Endothelial cell (in vitro differentiated cells): ENCODE data around the gene ANKS1B. TPM values are rescaled to one million over a fixed set of nuclear protein-coding genes. Genes with fewer than 3 reads are reported as not detected.

Experiments used
- DNase-seq: peaks from one replicate; pipeline ENCODE4 v3.0.0; 2021; ENCODE audit warnings: low spot score
- H3K27ac Mint-ChIP-seq: one replicate; pipeline ENCODE4 v1.8.0; 2021; ENCODE audit warnings: mixed read lengths, inconsistent platforms; ENCODE audit not compliant: unreplicated experiment
- H3K27me3 Mint-ChIP-seq: one replicate; pipeline ENCODE4 v1.8.0; 2021; ENCODE audit warnings: mild to moderate bottlenecking, moderate library complexity, mixed read lengths, inconsistent platforms; ENCODE audit not compliant: unreplicated experiment
- H3K36me3 Mint-ChIP-seq: one replicate; pipeline ENCODE4 v1.8.0; 2021; ENCODE audit warnings: mild to moderate bottlenecking, low read depth, mixed read lengths, inconsistent platforms; ENCODE audit not compliant: unreplicated experiment
- H3K4me1 Mint-ChIP-seq: one replicate; pipeline ENCODE4 v1.8.0; 2021; ENCODE audit warnings: mild to moderate bottlenecking, mixed read lengths, inconsistent platforms; ENCODE audit not compliant: unreplicated experiment
- H3K4me3 Mint-ChIP-seq: one replicate; pipeline ENCODE4 v1.8.0; 2021; ENCODE audit warnings: mild to moderate bottlenecking, mixed read lengths, inconsistent platforms; ENCODE audit not compliant: unreplicated experiment
- H3K9me3 Mint-ChIP-seq: one replicate; pipeline ENCODE4 v1.8.0; 2021; ENCODE audit warnings: mixed read lengths, inconsistent platforms; ENCODE audit not compliant: unreplicated experiment
- CTCF ChIP-seq: fragments of 200-600 bp; sonication (generic); IDR thresholded peaks from one replicate; pipeline ENCODE4 v1.5.0; 2021; ENCODE audit warnings: antibody characterized with exemption; ENCODE audit not compliant: unreplicated experiment
- total RNA-seq: library from RNA; stranded (reverse); fragmentation: NEBNext Ultra II Directional; extraction: Animal tissue kit (Norgen Biotek cat#: 25700); gene quantifications from one replicate; pipeline ENCODE4 v1.2.1, GENCODE V29; 2021; ENCODE audit not compliant: unreplicated experiment

Gene ANKS1B
- total RNA-seq, 1 donor from 2014 or later: 2.6 TPM

- Mint-ChIP-seq H3K27me3 (no peaks in the 10 kb centered on the region), H3K27ac (no peak overlapping the region), H3K4me3 (no peak overlapping the region), H3K4me1 (peaks cover 3% of the 10 kb centered on the region), H3K9me3 (no peaks in the 10 kb centered on the region), H3K36me3 (no peaks in the 10 kb centered on the region)
- DNase-seq: no peak
- no peak for TF ChIP-seq CTCF
Measured at GRCh38 chr12:99712281-99712680, 272.5 kb downstream of the ANKS1B start.

GRCh38 chr12:99711246-99711645 is 273.5 kb downstream of the ANKS1B start:
- H3K27me3 Mint-ChIP-seq: no peaks in the 10 kb centered on the region
- TF ChIP-seq CTCF: no peak
- H3K9me3 Mint-ChIP-seq: no peaks in the 10 kb centered on the region
- peaks cover 3% of the 10 kb centered on the region for H3K4me1 Mint-ChIP-seq
- no peak for DNase-seq
- no peaks in the 10 kb centered on the region for H3K36me3 Mint-ChIP-seq
- H3K27ac Mint-ChIP-seq: no peak overlapping the region
- no peak overlapping the region for H3K4me3 Mint-ChIP-seq

- DNase-seq: no peak
- no peak for TF ChIP-seq CTCF
- Mint-ChIP-seq H3K36me3 (no peaks in the 10 kb centered on the region), H3K4me3 (no peak overlapping the region), H3K9me3 (no peaks in the 10 kb centered on the region), H3K4me1 (peaks cover 3% of the 10 kb centered on the region), H3K27ac (no peak overlapping the region), H3K27me3 (no peaks in the 10 kb centered on the region)
Measured at GRCh38 chr12:99709619-99710018, 275.1 kb downstream of the ANKS1B start.

- no peak for DNase-seq
- Mint-ChIP-seq H3K4me1 (peaks cover 3% of the 10 kb centered on the region), H3K9me3 (no peaks in the 10 kb centered on the region), H3K27ac (no peak overlapping the region), H3K36me3 (no peaks in the 10 kb centered on the region), H3K27me3 (no peaks in the 10 kb centered on the region), H3K4me3 (no peak overlapping the region)
- no peak for TF ChIP-seq CTCF
Measured at GRCh38 chr12:99709116-99709515, 275.6 kb downstream of the ANKS1B start.

GRCh38 chr12:99707883-99708282 is 276.9 kb downstream of the ANKS1B start:
- no peaks in the 10 kb centered on the region for H3K36me3 Mint-ChIP-seq
- H3K27ac Mint-ChIP-seq: no peak overlapping the region
- H3K9me3 Mint-ChIP-seq: no peaks in the 10 kb centered on the region
- no peak for DNase-seq
- no peak overlapping the region for H3K4me3 Mint-ChIP-seq
- no peak for TF ChIP-seq CTCF
- no peaks in the 10 kb centered on the region for H3K27me3 Mint-ChIP-seq
- H3K4me1 Mint-ChIP-seq: peaks cover 3% of the 10 kb centered on the region
